ENCODE data around the gene CST3. TPM values are rescaled to one million over a fixed set of nuclear protein-coding genes. Genes with fewer than 3 reads are reported as not detected.

Gene CST3
- total RNA-seq, 2 donors from 2014 or later: 884 to 914 TPM

GRCh38 chr20:23628402-23629016 is 9.2 kb downstream of the CST3 start:
- Histone ChIP-seq H3K4me1 (peaks cover 0 to 40% of the 10 kb centered on the region in 2 donors), H3K27me3 (no peaks in the 10 kb centered on the region), H3K9me3 (no peaks in the 10 kb centered on the region), H3K27ac (peak overlapping the region; percentile 1 to 72), H3K4me3 (no peak overlapping the region), H3K36me3 (peaks cover 13% of the 10 kb centered on the region)
- no peak for TF ChIP-seq CTCF (IDR thresholded peaks at IDR 0.05)
- no peak for DNase-seq (ENCODE audit: low spot score)

DNA sequence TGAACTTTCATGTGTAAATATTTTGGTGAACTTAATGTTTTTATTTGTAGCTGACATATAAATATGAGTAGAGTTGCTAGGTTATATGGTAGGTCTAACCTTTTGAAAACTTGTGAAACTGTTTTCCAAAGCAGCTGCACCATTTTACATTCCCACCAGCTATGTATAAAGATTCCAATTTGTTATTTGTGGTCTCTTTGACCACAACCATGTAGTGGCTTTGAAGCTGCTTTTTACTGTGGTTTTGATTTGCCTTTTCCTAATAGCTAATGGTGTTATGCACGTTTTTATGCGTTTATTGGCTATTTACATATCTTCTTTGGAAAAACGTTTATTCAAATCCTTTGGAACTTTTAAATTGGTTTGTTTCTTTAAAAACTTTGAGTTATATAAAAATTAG is 10.3 kb downstream of the CST3 start:
- no peak for TF ChIP-seq CTCF (IDR thresholded peaks at IDR 0.05)
- H3K9me3 ChIP-seq: no peaks in the 10 kb centered on the region
- no peak for DNase-seq (ENCODE audit: low spot score)
- H3K4me1 ChIP-seq: peaks cover 0 to 37% of the 10 kb centered on the region in 2 donors
- H3K27ac ChIP-seq: no peak overlapping the region
- peaks cover 3% of the 10 kb centered on the region for H3K36me3 ChIP-seq
- H3K4me3 ChIP-seq: no peak overlapping the region
- H3K27me3 ChIP-seq: no peaks in the 10 kb centered on the region

- Histone ChIP-seq H3K27ac (no peak overlapping the region), H3K9me3 (no peaks in the 10 kb centered on the region), H3K27me3 (no peaks in the 10 kb centered on the region), H3K4me1 (peaks cover 0 to 44% of the 10 kb centered on the region in 2 donors), H3K4me3 (no peak overlapping the region), H3K36me3 (no peaks in the 10 kb centered on the region)
- no peak for TF ChIP-seq CTCF (IDR thresholded peaks at IDR 0.05)
- no peak for DNase-seq (ENCODE audit: low spot score)
Observed at GRCh38 chr20:23626040-23626620, 11.6 kb downstream of the CST3 start.

DNA sequence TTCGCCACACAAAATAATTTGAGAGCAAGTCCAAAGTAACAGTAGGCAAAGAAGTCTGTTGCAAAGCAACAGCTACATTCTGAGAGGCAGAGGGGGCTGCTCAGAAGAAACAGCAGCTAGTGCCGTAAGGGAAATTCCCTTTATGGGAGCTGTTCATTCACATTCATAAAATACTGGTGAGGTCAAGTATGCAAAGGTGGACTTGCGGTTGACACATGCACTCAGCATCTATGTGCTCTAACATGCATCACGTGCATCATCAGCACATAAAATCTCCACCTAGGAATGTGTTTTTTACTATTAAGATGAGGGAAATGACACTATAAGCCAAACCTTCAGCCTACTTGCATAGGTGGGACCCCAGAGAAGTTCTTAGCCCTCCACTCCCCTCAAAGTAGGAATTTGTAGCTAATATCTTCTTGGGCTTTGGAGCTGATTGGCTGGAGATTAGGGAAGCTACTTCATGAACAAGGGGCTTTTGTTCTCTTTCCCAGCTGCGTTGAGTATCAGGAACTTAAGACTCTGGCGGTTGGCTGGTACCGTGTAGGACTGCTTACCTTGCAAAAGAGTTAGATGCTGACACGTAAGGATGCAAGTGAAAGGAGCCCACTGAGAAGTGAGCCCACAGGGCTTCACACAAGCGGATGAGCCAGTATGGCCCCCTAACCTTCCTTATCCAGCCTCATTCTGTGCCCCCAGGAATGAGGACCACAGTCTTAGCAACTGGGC is 12.4 kb downstream of the CST3 start:
- DNase-seq (ENCODE audit: low spot score): no peak
- H3K9me3 ChIP-seq: no peaks in the 10 kb centered on the region
- no peaks in the 10 kb centered on the region for H3K27me3 ChIP-seq
- no peak overlapping the region for H3K27ac ChIP-seq
- no peaks in the 10 kb centered on the region for H3K36me3 ChIP-seq
- H3K4me1 ChIP-seq: peaks cover 0 to 44% of the 10 kb centered on the region in 2 donors
- no peak for TF ChIP-seq CTCF (IDR thresholded peaks at IDR 0.05)
- no peak overlapping the region for H3K4me3 ChIP-seq

DNA sequence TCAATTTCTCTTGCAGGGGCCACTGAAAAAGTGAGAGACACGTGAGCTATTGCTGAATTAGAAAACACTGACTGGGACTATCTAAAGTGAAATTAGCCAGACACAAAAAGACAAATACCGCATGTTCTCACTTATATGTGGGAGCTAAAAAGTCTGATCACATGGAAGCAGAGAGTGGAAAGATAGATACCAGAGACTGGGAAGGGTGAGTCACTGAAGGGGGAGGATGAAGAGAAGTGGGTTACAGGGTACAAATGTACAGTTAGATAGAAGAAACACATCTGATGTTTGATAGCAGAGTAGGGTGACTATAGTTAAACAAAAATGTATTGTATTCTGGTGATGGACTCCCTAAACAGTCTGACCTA is 13.4 kb downstream of the CST3 start:
- Histone ChIP-seq H3K4me3 (no peak overlapping the region), H3K27ac (peak overlapping the region; percentile 76 to 80), H3K27me3 (no peaks in the 10 kb centered on the region), H3K36me3 (no peaks in the 10 kb centered on the region), H3K4me1 (peaks cover 0 to 40% of the 10 kb centered on the region in 2 donors), H3K9me3 (no peaks in the 10 kb centered on the region)
- no peak for TF ChIP-seq CTCF (IDR thresholded peaks at IDR 0.05)
- DNase-seq (ENCODE audit: low spot score): no peak

Measured in right atrium auricular region (tissue), 2 donors.